Right lobe of liver (tissue), 6 donors: ENCODE data around the gene ANKRD33. TPM values are rescaled to one million over a fixed set of nuclear protein-coding genes. Genes with fewer than 3 reads are reported as not detected.

Source experiments
- ATAC-seq, 4 donors: fragments of 200-7000 bp; cut with Tn5 transposase; one replicate each; pipeline ENCODE4 v1.9.1; 2020; ENCODE audit warnings: mild to moderate bottlenecking in 4 of 4, moderate library complexity in 4 of 4
- DNase-seq, 3 donors: peaks; one replicate each; pipeline ENCODE4 v3.0.0-alpha.2; 2020
- H3K27ac ChIP-seq, 3 donors: fragments of 200-600 bp; one replicate each; pipeline ENCODE4 v1.8.0; 2022
- H3K27me3 ChIP-seq, 2 donors: fragments of 200-600 bp; one replicate each; pipeline ENCODE4 v1.8.0; 2022
- H3K36me3 ChIP-seq, 4 donors: fragments of 200-600 bp; sonication (generic) in 1 of 4; one replicate each; pipeline versions ENCODE4 v1.5.1 to v1.8.0; 2017 to 2022; ENCODE audit warnings: control low read depth in 1 of 4
- H3K4me1 ChIP-seq, 4 donors: fragments of 200-600 bp; sonication (generic) in 1 of 4; one replicate each; pipeline versions ENCODE4 v1.5.1 to v1.8.0; 2017 to 2022; ENCODE audit warnings: control low read depth in 1 of 4
- H3K4me3 ChIP-seq, 3 donors: fragments of 200-600 bp; one replicate each; pipeline ENCODE4 v1.8.0; 2022
- H3K9me3 ChIP-seq, 4 donors: fragments of 200-600 bp; sonication (generic) in 1 of 4; one replicate each; pipeline versions ENCODE4 v1.5.1 to v1.8.0; 2017 to 2022; ENCODE audit warnings: control low read depth in 1 of 4
- POLR2A ChIP-seq: fragments of 450-650 bp; IDR thresholded peaks from one replicate; pipeline ENCODE4 v1.6.1; 2017; ENCODE audit warnings: antibody characterized with exemption, mild to moderate bottlenecking
- WGBS: methylation state at CpG from one replicate; pipeline ENCODE4 v1.1.6; 2018; ENCODE audit warnings: low coverage, low lambda C conversion rate; ENCODE audit not compliant: insufficient coverage; ENCODE audit errors: missing lambda C conversion rate; 5-methylcytosine and 5-hydroxymethylcytosine counted together
- intact Hi-C, 2 donors: fragments of 100-400 bp; cut with DNase I; formaldehyde crosslinking; loops; one replicate each; pipeline versions ENCODE4 v1.11.2 to v1.14.1; 2022
- total RNA-seq, 6 experiments: library from RNA; depleted of rRNA in 2 of 6; stranded (reverse); fragments of >200 nt in 2 of 6; fragmentation: NEBNext Ultra II Directional in 3 of 6; extraction: Animal tissue kit (Norgen Biotek cat#: 25700) in 3 of 6; gene quantifications; one replicate each; pipeline versions ENCODE4 v1.1.0 to v1.2.4, GENCODE V29; 2016 to 2023
- TF ChIP-seq, protein P1 (sequence below), 4 donors: fragments of 200-600 bp in 3 of 4; fragments of 450-650 bp in 1 of 4; IDR thresholded peaks; one replicate each; pipeline versions ENCODE4 v1.5.1 to v1.8.0; 2016 to 2022; ENCODE audit warnings: antibody characterized with exemption in 4 of 4, mild to moderate bottlenecking in 2 of 4
- donor health status: DM: no; HTN: yes; CAD: no.
- donor health status: DM: no; HTN: no; CAD: no.
- donor health status: DM: no; HTN: no; CAD: no.
- donor health status: DM: no; HTN: yes; CAD: no.
- donor health status: DM: no; HTN: yes; CAD: no.

Gene ANKRD33
- total RNA-seq, 6 experiments from 2014 or later = 1.1 to 10.5 (median 2.1) TPM; not detected in 3

DNA sequence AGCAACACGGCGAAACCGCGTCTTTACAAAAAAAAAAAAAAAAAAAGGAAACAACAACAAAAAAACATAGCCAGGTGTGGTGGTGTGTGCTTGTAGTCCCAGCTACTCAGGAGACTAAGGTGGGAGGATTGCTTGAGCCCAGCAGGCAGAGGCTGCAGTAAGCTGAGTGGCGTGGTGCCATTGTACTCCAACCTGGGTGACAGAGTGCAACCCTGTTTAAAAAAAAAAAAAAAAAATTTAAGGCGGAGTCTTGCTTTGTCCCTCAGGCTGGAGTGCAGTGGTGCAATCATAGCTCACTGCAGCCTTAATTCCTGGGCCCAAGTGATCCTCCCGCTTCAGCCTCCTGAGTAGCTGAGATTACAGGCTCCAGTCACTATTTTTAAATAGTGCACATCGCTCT, 21.1 kb upstream of the ANKRD33 start:
- peak; percentile 41 to 68 (median 58) for ATAC-seq
- TF ChIP-seq, protein P1, sequence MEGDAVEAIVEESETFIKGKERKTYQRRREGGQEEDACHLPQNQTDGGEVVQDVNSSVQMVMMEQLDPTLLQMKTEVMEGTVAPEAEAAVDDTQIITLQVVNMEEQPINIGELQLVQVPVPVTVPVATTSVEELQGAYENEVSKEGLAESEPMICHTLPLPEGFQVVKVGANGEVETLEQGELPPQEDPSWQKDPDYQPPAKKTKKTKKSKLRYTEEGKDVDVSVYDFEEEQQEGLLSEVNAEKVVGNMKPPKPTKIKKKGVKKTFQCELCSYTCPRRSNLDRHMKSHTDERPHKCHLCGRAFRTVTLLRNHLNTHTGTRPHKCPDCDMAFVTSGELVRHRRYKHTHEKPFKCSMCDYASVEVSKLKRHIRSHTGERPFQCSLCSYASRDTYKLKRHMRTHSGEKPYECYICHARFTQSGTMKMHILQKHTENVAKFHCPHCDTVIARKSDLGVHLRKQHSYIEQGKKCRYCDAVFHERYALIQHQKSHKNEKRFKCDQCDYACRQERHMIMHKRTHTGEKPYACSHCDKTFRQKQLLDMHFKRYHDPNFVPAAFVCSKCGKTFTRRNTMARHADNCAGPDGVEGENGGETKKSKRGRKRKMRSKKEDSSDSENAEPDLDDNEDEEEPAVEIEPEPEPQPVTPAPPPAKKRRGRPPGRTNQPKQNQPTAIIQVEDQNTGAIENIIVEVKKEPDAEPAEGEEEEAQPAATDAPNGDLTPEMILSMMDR (IDR thresholded peaks at IDR 0.05) = no peak
- no peak for TF ChIP-seq POLR2A
- intact Hi-C loops = no loop called here
- Histone ChIP-seq H3K9me3 (no peaks in the 10 kb centered on the region), H3K27me3 (no peaks in the 10 kb centered on the region), H3K27ac (no peak overlapping the region), H3K36me3 (no peaks in the 10 kb centered on the region), H3K4me3 (no peak overlapping the region), H3K4me1 (peaks cover 0 to 21% (median 0%) of the 10 kb centered on the region in 4 donors)
- 73% methylated on average over 8 of the region's 8 CpGs for WGBS
- DNase-seq = peak; percentile 64 to 77 (median 76)

DNA sequence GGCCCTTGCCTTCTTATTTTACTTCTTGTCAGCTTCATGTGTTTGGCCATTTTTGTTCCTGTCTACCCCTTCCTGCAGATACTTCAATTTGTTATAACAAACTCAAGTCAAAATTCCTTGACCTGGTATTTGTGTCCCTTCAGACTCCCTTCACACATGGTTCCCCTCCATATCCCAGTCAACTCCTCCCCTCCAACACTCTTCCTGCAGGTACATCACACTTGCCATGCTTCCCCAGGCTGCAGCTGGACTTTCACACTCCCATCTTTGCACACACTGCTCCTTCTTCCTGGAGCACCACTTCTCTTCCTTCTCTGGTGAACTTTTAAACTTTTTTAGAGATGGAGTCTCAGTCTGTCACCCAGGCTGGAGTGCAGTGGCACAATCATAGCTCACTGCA, 20.5 kb upstream of the ANKRD33 start:
- Histone ChIP-seq H3K27me3 (no peaks in the 10 kb centered on the region), H3K4me3 (no peak overlapping the region), H3K9me3 (no peaks in the 10 kb centered on the region), H3K4me1 (peaks cover 0 to 21% (median 0%) of the 10 kb centered on the region in 4 donors), H3K36me3 (no peaks in the 10 kb centered on the region), H3K27ac (no peak overlapping the region)
- DNase-seq = peak in 1 of 3 donors; percentile 7
- intact Hi-C loops = no loop called here
- ATAC-seq = no peak
- TF ChIP-seq, protein P1 (IDR thresholded peaks at IDR 0.05) = no peak
- no peak for TF ChIP-seq POLR2A

DNA sequence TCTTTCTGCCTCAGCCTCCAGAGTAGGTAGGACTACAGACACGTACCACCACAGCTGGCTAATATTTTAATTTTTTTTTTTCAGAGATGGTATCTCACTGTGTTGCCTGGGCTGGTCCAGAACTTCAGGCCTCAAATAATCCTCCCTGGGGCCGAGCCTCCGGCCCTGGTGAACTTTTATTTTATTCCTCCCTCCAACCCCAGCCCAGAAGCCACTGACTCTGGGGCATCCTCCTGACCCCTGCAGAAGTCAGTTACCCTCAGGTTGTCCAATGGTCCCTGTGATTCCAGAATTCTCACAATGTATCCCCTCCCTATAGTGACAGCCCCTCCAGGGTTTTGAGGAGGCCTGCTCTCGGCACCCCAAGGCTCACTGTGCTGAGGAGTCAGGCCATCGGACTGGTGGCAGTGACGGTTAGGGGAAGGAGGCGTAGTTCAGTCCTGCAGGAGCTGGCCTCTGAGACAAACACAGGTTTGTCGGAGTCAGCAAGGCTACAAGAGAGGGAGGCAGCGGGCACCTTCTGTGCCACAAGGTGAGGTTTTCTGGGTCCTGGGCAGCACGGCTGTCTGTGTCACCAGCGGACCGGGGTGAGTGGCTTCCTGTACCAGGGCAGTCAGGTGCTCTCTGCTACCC, 20.0 kb upstream of the ANKRD33 start:
- H3K4me3 ChIP-seq = no peak overlapping the region
- no peaks in the 10 kb centered on the region for H3K9me3 ChIP-seq
- H3K36me3 ChIP-seq = no peaks in the 10 kb centered on the region
- H3K27me3 ChIP-seq = no peaks in the 10 kb centered on the region
- TF ChIP-seq, protein P1 (IDR thresholded peaks at IDR 0.05) = no peak
- TF ChIP-seq POLR2A = no peak
- intact Hi-C loops = no loop called here
- 82% methylated on average over 5 of the region's 12 CpGs for WGBS
- no peak for ATAC-seq
- peak in 1 of 3 donors; percentile 31 for DNase-seq
- H3K4me1 ChIP-seq = peaks cover 0 to 21% (median 0%) of the 10 kb centered on the region in 4 donors
- H3K27ac ChIP-seq = no peak overlapping the region

DNA sequence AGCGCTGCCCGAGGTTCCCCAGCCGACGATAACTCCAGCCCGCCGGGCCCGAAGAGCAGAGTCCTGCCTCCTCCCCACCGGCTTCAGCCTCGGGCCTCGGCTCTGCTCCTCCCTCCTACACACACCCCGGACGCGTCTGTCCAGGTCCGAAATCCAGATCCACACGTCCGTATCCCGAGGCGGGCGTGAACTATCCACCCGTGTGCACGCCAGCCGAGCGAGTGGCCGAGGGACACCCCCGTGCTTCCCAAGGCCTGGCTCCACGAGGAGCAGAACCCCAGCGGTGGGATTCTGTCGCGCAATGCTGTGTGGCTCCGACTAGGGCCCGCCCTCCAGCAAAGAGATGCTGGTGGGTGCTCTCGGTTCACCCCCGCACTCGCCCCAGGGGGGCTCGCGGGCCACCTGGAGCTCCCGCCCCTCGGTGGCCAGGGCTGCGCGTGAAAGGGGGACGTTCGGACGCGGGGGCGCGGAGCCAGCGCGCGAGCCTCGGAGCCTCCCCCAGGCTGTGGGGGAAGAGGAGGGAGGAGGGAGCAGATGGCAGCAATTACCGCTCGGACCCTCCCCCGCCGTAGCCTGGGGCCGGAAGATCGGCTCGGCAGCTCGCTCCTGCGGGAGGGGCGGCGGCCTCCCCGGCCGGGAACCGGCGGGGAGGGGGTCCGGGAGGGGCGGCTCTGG, 18.9 kb upstream of the ANKRD33 start:
- TF ChIP-seq POLR2A = no peak
- TF ChIP-seq, protein P1 (IDR thresholded peaks at IDR 0.05) = no peak
- DNase-seq (peak in 1 of 3 donors; percentile 17), ATAC-seq (peak in 3 of 4 donors; percentile 8 to 11 (median 10))

More for the DNA sequence above, 18.9 kb upstream of the ANKRD33 start:
- intact Hi-C loops = no loop called here
- no peaks in the 10 kb centered on the region for H3K27me3 ChIP-seq
- no peaks in the 10 kb centered on the region for H3K9me3 ChIP-seq
- WGBS = 13% methylated on average over 20 of the region's 67 CpGs
- no peak overlapping the region for H3K27ac ChIP-seq
- H3K36me3 ChIP-seq = no peaks in the 10 kb centered on the region
- H3K4me3 ChIP-seq = peak overlapping the region in 2 of 3 donors; percentile 21 to 31
- peaks cover 0 to 15% (median 0%) of the 10 kb centered on the region in 4 donors for H3K4me1 ChIP-seq
